Activated T-helper 17 cell treated with anti-CD3 and anti-CD28 coated beads, Interleukin-2, amount 50 U/mL, for 72 hours (primary cell): Measurements from ENCODE around the gene ATIC. TPM values are rescaled to one million over a fixed set of nuclear protein-coding genes. Genes with fewer than 3 reads are reported as not detected.

ENCODE experiments used
- ATAC-seq: fragments of 150-1000 bp; cut with Tn5 transposase; replicated peaks from 2 replicates; pipeline ENCODE4 v1.10.0; 2021; ENCODE audit warnings: mild to moderate bottlenecking, moderate library complexity
- H3K27ac Mint-ChIP-seq: one replicate; pipeline ENCODE4 v1.8.0; 2022; ENCODE audit warnings: mixed read lengths
- H3K27me3 Mint-ChIP-seq: one replicate; pipeline ENCODE4 v1.8.0; 2022; ENCODE audit warnings: mixed read lengths
- H3K36me3 Mint-ChIP-seq: one replicate; pipeline ENCODE4 v1.8.0; 2022; ENCODE audit warnings: low read depth, mild to moderate bottlenecking, mixed read lengths
- H3K4me1 Mint-ChIP-seq: one replicate; pipeline ENCODE4 v1.8.0; 2022; ENCODE audit warnings: mixed read lengths
- H3K4me3 Mint-ChIP-seq: one replicate; pipeline ENCODE4 v1.8.0; 2022; ENCODE audit warnings: mild to moderate bottlenecking, mixed read lengths
- H3K9me3 Mint-ChIP-seq: one replicate; pipeline ENCODE4 v1.8.0; 2022; ENCODE audit warnings: mixed read lengths
- total RNA-seq, 2 donors: library from RNA; stranded (reverse); gene quantifications; one replicate each; pipeline ENCODE4 v1.2.3, GENCODE V29; 2022

The ATIC gene
- total RNA-seq, 2 donors from 2014 or later: 117 to 247 TPM

DNA sequence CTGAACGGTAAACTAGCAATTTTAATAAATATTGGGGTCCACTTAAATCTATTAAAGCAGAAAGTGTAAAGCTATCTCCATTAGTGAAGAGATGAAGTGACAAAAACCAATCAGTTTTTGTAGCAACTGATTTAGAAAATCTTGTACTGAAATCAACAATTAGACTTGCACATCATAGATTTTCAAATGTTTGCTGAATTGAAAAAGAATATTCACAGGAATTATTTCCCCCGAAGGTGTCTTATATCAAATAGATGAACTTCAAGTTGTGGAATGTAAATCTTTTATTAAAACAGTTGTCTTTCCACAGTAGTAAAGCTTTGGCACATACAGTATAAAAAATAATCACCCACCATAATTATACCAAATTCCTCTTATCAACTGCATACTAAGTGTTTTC lies 48.7 kb downstream of the ATIC start:
- ATAC-seq: no peak
- Mint-ChIP-seq H3K27me3 (no peaks in the 10 kb centered on the region), H3K4me3 (no peak overlapping the region), H3K27ac (no peak overlapping the region), H3K4me1 (no peaks in the 10 kb centered on the region), H3K9me3 (no peaks in the 10 kb centered on the region), H3K36me3 (peaks cover 69% of the 10 kb centered on the region)

DNA sequence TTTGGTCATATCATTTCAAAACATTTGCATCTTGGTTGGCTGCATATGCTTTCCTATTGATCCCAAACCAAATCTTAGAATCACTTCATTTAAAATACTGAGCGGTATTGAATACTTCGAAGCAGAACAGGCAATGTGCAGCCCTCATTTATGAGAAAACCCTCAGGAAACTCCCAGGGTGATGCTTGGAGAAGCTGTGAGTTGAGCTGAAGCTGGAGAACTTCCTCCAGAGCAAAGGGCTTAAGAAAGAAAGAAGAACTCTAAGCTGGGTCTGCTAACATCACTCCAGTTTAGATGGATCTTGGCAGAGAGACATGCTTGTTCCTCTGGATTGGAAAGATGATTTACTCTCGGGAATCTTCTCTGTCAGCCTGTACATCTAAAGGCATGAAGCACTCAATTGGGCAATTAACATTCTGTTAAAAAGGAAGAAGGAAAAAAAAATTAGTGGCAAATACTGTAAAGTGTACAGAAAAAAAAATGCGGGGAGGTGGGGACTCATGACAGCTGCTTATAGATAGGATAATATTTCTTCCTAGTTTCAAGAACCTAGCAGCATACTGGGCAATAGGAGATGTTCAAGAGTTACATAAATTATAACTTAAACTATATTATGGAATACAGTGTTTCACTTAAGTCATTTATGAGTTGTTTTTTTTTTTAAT lies 49.5 kb downstream of the ATIC start:
- no peaks in the 10 kb centered on the region for H3K9me3 Mint-ChIP-seq
- no peaks in the 10 kb centered on the region for H3K27me3 Mint-ChIP-seq
- H3K4me3 Mint-ChIP-seq: no peak overlapping the region
- ATAC-seq: no peak
- no peak overlapping the region for H3K27ac Mint-ChIP-seq
- H3K4me1 Mint-ChIP-seq: no peaks in the 10 kb centered on the region
- H3K36me3 Mint-ChIP-seq: peaks cover 70% of the 10 kb centered on the region

DNA sequence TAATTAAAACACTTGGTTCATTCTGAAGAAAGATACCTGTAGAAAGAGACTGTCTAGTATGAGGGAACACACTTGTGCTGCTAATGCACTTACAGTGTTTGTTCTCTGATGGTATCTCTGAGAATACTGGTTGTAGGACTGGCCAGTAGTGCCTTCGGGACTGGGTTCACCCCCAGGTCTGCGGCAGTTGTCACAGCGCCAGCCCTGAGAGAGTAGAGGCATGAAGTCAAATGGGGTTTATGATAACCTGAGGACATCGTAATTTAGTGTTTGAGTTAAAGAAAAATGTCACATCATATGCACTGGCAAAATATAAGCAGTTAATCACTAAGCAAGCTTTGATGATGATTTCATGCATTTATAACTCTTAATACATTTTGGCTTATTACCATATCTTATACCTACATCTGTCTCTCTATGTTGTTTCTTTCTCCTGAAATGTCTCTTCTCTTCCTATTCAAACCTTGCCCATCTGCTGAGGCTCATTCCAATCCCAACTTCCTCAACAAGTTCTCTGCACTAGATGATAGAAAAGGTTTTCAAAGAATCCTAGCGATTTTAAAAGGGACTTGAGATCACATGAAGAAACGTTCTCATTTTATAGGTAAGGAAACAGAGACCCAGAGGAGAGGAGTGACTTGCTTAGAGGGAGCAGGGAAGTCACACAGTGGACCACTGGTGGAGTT lies 50.2 kb downstream of the ATIC start:
- H3K27me3 Mint-ChIP-seq: no peaks in the 10 kb centered on the region
- H3K36me3 Mint-ChIP-seq: peaks cover 72% of the 10 kb centered on the region
- H3K4me3 Mint-ChIP-seq: no peak overlapping the region
- H3K4me1 Mint-ChIP-seq: no peaks in the 10 kb centered on the region
- ATAC-seq: no peak
- H3K9me3 Mint-ChIP-seq: no peaks in the 10 kb centered on the region
- no peak overlapping the region for H3K27ac Mint-ChIP-seq

DNA sequence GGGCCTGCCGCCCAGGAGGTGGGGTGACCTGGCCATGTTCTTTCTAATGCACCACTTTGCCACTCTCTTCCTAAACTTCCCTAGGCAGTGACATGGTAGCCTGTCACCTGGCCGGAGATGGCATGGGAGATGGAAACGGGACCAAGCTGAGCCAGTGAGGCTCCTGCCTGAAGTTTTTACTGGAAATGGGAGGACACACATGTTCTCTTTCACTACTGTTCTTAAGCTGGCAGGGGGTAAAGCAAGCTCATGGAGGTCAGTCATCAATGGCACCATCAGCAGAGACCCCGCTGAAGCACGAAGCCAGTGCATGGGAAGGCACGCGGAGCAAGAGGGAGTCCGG lies 50.7 kb downstream of the ATIC start:
- no peaks in the 10 kb centered on the region for H3K27me3 Mint-ChIP-seq
- ATAC-seq: no peak
- H3K9me3 Mint-ChIP-seq: no peaks in the 10 kb centered on the region
- no peak overlapping the region for H3K4me3 Mint-ChIP-seq
- no peaks in the 10 kb centered on the region for H3K4me1 Mint-ChIP-seq
- no peak overlapping the region for H3K27ac Mint-ChIP-seq
- H3K36me3 Mint-ChIP-seq: peaks cover 72% of the 10 kb centered on the region

DNA sequence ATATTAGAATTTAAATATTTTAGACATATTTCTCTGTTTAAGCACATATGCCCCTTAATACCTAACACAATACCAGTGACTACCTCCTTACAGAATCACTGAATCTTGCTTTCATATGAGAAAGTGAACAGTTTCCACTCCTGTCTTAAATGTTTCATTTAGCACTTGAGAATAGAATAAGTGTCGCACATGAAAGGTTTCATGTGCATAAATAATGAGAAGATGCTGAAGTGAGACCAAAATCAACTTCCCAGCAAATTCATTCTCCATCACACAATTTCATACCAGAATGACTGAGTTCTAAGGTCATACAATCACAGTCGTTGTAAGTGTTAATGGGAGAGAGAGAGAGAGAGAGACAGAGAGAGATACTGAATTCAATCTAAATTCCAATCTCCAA lies 51.2 kb downstream of the ATIC start:
- Mint-ChIP-seq H3K27me3 (no peaks in the 10 kb centered on the region), H3K9me3 (no peaks in the 10 kb centered on the region), H3K27ac (no peak overlapping the region), H3K36me3 (peaks cover 73% of the 10 kb centered on the region), H3K4me1 (no peaks in the 10 kb centered on the region), H3K4me3 (no peak overlapping the region)
- no peak for ATAC-seq

GRCh38 chr2:215363461-215364156 lies 51.8 kb downstream of the ATIC start:
- H3K4me3 Mint-ChIP-seq: no peak overlapping the region
- H3K27ac Mint-ChIP-seq: no peak overlapping the region
- peaks cover 73% of the 10 kb centered on the region for H3K36me3 Mint-ChIP-seq
- no peak for ATAC-seq
- H3K9me3 Mint-ChIP-seq: no peaks in the 10 kb centered on the region
- H3K27me3 Mint-ChIP-seq: no peaks in the 10 kb centered on the region
- no peaks in the 10 kb centered on the region for H3K4me1 Mint-ChIP-seq

DNA sequence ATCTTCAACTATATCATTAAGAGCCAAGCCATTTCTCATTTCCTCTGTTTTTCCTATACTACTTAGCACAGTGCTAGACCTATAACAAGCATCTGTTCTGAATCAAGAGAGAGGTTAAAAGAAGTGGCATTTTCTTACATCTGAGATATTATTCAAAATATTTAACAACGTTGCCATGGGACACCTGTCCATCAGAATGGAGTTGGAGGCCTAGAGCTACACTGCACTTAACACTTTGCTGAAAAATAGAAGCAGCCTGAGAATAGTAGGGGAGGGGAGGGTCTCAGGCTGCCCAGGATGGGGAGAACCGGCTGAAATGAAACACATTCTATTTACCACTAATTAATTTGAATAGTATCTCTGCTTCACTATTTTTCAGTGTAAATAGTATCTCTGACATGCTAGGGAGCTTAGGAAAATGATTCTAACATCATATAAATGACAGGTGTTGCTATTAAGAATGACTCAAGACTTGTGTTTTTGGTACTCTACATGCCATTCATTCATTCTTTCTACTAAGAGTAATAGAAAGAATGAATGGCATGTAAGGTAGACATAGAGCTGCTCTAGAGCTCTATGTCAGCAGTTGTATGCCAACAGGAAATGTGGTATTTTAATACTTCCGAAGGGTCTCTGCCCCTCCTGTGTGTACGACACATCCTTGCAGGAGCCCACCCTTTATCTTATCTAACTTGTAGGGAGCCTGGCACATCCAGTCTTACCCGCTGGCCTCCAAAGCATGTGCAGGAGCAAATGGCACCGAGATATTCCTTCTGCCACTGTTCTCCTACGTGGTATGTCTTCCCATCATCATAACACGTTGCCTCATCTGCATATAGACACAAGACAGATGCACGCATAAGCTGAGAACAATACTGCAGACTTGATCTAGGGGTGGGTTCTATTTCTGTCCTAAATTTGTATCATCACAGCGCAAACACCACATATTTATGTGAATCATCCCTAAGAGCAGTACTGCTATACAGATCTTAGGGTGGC lies 52.6 kb downstream of the ATIC start:
- H3K4me1 Mint-ChIP-seq: no peaks in the 10 kb centered on the region
- H3K27me3 Mint-ChIP-seq: no peaks in the 10 kb centered on the region
- H3K36me3 Mint-ChIP-seq: peaks cover 67% of the 10 kb centered on the region
- no peak overlapping the region for H3K4me3 Mint-ChIP-seq
- H3K9me3 Mint-ChIP-seq: no peaks in the 10 kb centered on the region
- no peak for ATAC-seq
- H3K27ac Mint-ChIP-seq: no peak overlapping the region

DNA sequence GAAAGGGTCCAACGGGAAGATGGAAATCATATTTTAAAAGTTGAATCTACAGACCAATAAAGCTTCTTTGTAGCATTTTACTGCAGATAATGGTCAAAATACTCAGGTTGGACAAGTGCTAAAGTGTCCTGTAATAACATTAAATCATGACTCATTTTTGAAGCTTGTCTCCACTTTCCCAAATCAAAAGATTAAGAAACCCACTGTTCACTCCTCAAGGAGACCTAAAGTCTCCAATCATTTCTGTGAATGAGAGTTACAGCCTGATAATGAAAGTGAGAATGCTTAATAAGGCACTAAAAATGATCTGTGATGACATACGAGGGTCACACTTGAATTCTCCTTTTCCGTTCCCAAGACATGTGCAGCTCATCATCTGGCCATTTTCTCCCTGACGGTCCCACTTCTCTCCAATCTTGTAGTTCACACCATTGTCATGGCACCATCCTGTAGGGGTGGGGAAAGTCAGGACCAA lies 53.4 kb downstream of the ATIC start:
- no peaks in the 10 kb centered on the region for H3K4me1 Mint-ChIP-seq
- ATAC-seq: no peak
- no peak overlapping the region for H3K27ac Mint-ChIP-seq
- no peaks in the 10 kb centered on the region for H3K27me3 Mint-ChIP-seq
- peaks cover 61% of the 10 kb centered on the region for H3K36me3 Mint-ChIP-seq
- no peaks in the 10 kb centered on the region for H3K9me3 Mint-ChIP-seq
- H3K4me3 Mint-ChIP-seq: no peak overlapping the region

DNA sequence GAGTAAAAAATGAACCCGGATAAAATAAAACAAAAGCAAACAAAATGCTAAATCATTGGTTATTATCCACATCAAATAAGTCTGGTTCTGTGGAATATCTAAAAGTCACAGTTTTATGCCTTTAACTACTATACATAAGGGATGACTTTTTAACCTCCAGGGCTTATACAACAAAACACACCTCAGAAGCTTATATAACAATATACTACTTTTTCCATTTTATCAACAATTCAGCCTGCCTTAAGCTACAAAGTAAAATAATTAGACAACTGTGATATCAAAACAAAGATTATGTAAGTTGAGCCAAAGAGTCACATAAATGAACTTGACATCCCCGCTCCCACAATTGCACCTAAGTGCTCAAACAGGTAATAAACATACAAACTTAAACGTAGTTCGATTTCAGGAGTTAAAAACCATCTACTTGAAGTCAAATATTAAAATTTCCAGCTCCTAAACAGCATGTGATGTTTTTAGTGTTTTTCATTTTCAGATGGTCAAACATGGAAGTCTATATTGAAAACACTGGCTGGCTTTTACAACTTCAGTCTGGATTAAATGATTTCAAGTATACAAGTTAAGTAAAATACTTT lies 54.7 kb downstream of the ATIC start:
- H3K36me3 Mint-ChIP-seq: peaks cover 51% of the 10 kb centered on the region
- H3K9me3 Mint-ChIP-seq: no peaks in the 10 kb centered on the region
- H3K4me3 Mint-ChIP-seq: no peak overlapping the region
- H3K27me3 Mint-ChIP-seq: no peaks in the 10 kb centered on the region
- no peaks in the 10 kb centered on the region for H3K4me1 Mint-ChIP-seq
- no peak overlapping the region for H3K27ac Mint-ChIP-seq
- ATAC-seq: no peak

DNA sequence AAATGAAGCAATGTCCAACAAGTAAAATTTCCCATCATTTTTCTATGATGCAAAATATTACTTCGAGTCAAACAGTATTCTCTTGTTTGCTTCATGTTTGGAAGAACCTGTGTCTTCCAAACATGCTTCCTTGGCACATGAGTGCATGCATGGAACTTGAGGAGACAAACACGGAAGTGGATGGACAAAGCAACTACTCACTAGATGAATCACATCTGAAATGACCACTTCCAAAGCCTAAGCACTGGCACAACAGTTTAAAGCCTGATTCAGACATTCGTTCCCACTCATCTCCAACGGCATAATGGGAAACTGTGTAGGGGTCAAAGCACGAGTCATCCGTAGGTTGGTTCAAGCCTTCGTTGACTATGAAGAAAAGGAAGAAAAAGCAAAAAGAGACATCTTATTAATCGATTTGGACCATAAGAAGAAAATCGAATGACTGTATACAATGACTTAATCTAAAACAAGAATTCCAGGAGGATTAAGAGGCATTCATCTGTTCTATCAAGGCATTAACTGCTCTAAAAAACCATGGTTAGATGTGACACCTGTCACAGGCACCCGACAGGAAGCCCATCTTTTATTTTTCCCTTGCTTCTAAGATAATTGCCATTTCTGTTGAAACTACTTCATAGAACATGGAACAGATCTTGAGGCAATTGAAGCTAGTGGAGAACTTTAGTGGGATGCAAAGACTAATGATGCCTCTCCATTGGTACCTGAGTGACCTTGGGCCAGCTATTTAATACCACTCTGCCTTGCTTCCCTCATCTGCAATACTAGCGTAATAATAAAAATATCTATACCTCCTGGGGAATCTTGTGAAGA lies 56.0 kb downstream of the ATIC start:
- H3K4me1 Mint-ChIP-seq: no peaks in the 10 kb centered on the region
- ATAC-seq: no peak
- H3K4me3 Mint-ChIP-seq: no peak overlapping the region

GRCh38 chr2:215368493-215368809 lies 56.6 kb downstream of the ATIC start:
- ATAC-seq: no peak
- Mint-ChIP-seq H3K4me3 (no peak overlapping the region), H3K27me3 (no peaks in the 10 kb centered on the region), H3K9me3 (no peaks in the 10 kb centered on the region), H3K27ac (no peak overlapping the region), H3K36me3 (peaks cover 32% of the 10 kb centered on the region), H3K4me1 (no peaks in the 10 kb centered on the region)

More for the DNA sequence above, 56.0 kb downstream of the ATIC start:
- Mint-ChIP-seq H3K27ac (no peak overlapping the region), H3K27me3 (no peaks in the 10 kb centered on the region), H3K9me3 (no peaks in the 10 kb centered on the region), H3K36me3 (peaks cover 37% of the 10 kb centered on the region)

DNA sequence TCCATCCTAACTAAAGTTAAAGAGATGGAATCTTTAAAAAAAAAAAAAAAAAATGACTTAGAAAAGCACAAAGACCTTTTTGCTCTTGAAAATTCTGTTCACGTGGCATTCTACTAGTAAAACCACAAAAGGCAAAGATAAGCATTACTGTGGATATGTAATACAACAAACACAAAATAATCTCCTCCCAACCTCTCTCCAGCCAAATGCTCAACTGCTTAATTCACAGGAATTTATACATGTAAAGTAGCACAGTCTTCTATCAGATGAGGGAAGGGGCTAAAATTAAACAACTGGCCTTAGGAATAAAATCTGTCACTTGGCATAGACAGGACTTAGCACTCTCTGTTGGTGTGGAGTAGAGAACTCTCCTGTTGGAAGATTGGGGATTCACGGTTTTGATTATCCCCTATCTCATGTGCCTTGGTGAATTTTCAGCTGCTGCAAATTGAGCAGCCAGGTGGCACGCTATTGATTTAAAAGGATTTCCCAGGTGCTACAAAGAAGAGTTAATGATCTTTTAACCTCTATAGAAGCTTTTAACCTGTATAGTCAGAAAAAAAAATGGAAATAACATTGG lies 57.4 kb downstream of the ATIC start:
- H3K4me1 Mint-ChIP-seq: no peaks in the 10 kb centered on the region
- H3K9me3 Mint-ChIP-seq: no peaks in the 10 kb centered on the region
- H3K27ac Mint-ChIP-seq: no peak overlapping the region
- H3K4me3 Mint-ChIP-seq: no peak overlapping the region
- peaks cover 28% of the 10 kb centered on the region for H3K36me3 Mint-ChIP-seq
- ATAC-seq: no peak
- H3K27me3 Mint-ChIP-seq: no peaks in the 10 kb centered on the region
